Measurements from ENCODE around the gene SLC23A3. TPM values are rescaled to one million over a fixed set of nuclear protein-coding genes. Genes with fewer than 3 reads are reported as not detected.

Gene SLC23A3
- total and polyA plus RNA-seq, 9 of the 15 experiments (the other 6 are each of a cell fraction or from before 2014, with no cell fraction given), result 0.06 to 0.64 (median 0.16) TPM

- TF ChIP-seq UBTF (IDR thresholded peaks at IDR 0.05; ENCODE audit: borderline replicate concordance in 1 of 2, low read depth in 2 of 2, low read length in 2 of 2) (0 out of 4 replicates have a peak, but pooled peaks have one; percentile 24 to 50), THRAP3 (IDR thresholded peaks at IDR 0.05; ENCODE audit: borderline replicate concordance) (no peak), OTX1 (CRISPR knock-in tag; IDR thresholded peaks at IDR 0.05) (no peak), CBFB (CRISPR knock-in tag; IDR thresholded peaks at IDR 0.05) (no peak), ZNF143 (CRISPR knock-in tag; IDR thresholded peaks at IDR 0.05) (no peak), ZNF76 (CRISPR knock-in tag; IDR thresholded peaks at IDR 0.05; ENCODE audit: borderline replicate concordance) (no peak), ZBTB12 (CRISPR knock-in tag; IDR thresholded peaks at IDR 0.05) (peak; percentile 65), MCM2 (IDR thresholded peaks at IDR 0.05; ENCODE audit: low read depth) (no peak), KDM5B (IDR thresholded peaks at IDR 0.05; ENCODE audit: insufficient replicate concordance, low read depth, low read length) (peak; percentile 91), DNMT1 (IDR thresholded peaks at IDR 0.05) (no peak), HOXB6 (CRISPR knock-in tag; IDR thresholded peaks at IDR 0.05; ENCODE audit: borderline replicate concordance) (no peak), DMBX1 (CRISPR knock-in tag; IDR thresholded peaks at IDR 0.05; ENCODE audit: borderline replicate concordance) (no peak), NFRKB (IDR thresholded peaks at IDR 0.05; ENCODE audit: low read depth) (no peak), ARNT (IDR thresholded peaks at IDR 0.05) (no peak), YY1 (IDR thresholded peaks at IDR 0.05; ENCODE audit: borderline replicate concordance in 1 of 3, control insufficient read depth in 1 of 3, extremely low read depth in 1 of 3, insufficient read depth in 3 of 3, insufficient read length in 1 of 3, insufficient replicate concordance in 2 of 3, low read depth in 1 of 3, low read length in 2 of 3) (peak in 2 of 3 experiments; percentile 37 to 41), CEBPZ (IDR thresholded peaks at IDR 0.05; ENCODE audit: borderline replicate concordance, low read depth, low read length) (no peak), NFE2L1 (tag; IDR thresholded peaks at IDR 0.05; ENCODE audit: borderline replicate concordance, low read depth) (no peak)
- TF ChIP-seq, protein P1, sequence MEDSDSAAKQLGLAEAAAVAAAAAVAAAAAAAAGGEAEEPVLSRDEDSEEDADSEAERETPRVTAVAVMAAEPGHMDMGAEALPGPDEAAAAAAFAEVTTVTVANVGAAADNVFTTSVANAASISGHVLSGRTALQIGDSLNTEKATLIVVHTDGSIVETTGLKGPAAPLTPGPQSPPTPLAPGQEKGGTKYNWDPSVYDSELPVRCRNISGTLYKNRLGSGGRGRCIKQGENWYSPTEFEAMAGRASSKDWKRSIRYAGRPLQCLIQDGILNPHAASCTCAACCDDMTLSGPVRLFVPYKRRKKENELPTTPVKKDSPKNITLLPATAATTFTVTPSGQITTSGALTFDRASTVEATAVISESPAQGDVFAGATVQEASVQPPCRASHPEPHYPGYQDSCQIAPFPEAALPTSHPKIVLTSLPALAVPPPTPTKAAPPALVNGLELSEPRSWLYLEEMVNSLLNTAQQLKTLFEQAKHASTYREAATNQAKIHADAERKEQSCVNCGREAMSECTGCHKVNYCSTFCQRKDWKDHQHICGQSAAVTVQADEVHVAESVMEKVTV (CRISPR knock-in tag; IDR thresholded peaks at IDR 0.05), result no peak
Observed at GRCh38 chr2:219206328-219207133, 36.7 kb upstream of the SLC23A3 start, which contains the start of gene ZFAND2B (continued).
